Measurements from ENCODE around the gene LPIN3.

Gene LPIN3

DNA sequence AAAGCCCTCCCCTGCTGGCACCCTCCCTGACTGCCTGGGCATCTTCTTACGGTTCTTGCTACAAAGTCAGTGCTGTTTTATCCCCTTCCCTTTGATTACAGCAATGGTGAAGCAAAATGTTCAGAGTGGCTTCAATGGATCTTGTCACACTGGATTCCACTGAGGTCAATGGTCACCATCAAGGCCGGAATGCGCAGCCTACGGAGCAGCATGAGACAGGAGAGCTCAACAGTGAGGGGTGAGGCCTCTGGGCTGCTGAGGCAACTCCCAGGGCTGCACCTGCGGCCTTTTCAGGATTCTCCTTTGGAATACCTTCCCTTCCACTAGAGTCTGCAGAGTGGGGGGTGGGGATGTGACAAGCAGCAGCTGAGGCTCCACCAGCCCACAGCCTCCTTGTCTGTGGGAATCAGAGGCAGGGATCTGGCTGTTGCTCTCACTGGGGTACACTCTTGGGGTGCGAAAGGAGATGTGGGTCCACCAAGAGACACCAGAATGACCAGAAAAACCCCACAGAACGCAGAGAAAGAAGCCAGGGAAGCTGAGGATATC, 66.3 kb downstream of the LPIN3 start:
- no peak overlapping the region for H2BK5ac ChIP-seq (ENCODE audit: low read depth, low read length, poor library complexity)
- H2BK12ac ChIP-seq (ENCODE audit: low read length): no peak overlapping the region
- no peak overlapping the region for H3K9ac ChIP-seq (ENCODE audit: low read length)
- no peak overlapping the region for H3K14ac ChIP-seq (ENCODE audit: low read length)
- H3K9me3 ChIP-seq (ENCODE audit: insufficient read depth, low read depth, low read length): peaks cover 1% of the 10 kb centered on the region
- no peak overlapping the region for H3K23ac ChIP-seq (ENCODE audit: low read length)
- H3K18ac ChIP-seq (ENCODE audit: low read length): no peak overlapping the region
- H4K8ac ChIP-seq (ENCODE audit: low read depth, low read length): no peak overlapping the region
- H3K4me3 ChIP-seq (ENCODE audit: low read depth, low read length): no peak overlapping the region
- H2AFZ ChIP-seq (ENCODE audit: insufficient read depth, low read length, poor library complexity): no peak overlapping the region
- no peak overlapping the region for H3K27ac ChIP-seq (ENCODE audit: low read depth, low read length)
- no peaks in the 10 kb centered on the region for H3K79me1 ChIP-seq (ENCODE audit: low read length)
- no peak overlapping the region for H2AK5ac ChIP-seq (ENCODE audit: low read length)
- DNase-seq: peak; percentile 87 to 89
- WGBS (ENCODE audit: extremely low coverage, insufficient coverage, insufficient read length): no CpG with 5 or more reads among the region's 7 CpGs
- no peak overlapping the region for H4K12ac ChIP-seq (ENCODE audit: low read depth, low read length)
- no peaks in the 10 kb centered on the region for H3K79me2 ChIP-seq (ENCODE audit: control insufficient read depth, insufficient read depth, low read length, poor library complexity)
- no peak overlapping the region for H4K91ac ChIP-seq (ENCODE audit: low read depth, low read length)
- H3K36me3 ChIP-seq (ENCODE audit: control insufficient read depth in 1 of 2, insufficient read depth in 2 of 2, low read length in 2 of 2): peaks cover 24 to 56% of the 10 kb centered on the region in 2 experiments
- no peak overlapping the region for H3K4me2 ChIP-seq (ENCODE audit: low read length)
- H3K4ac ChIP-seq (ENCODE audit: low read depth, low read length): no peak overlapping the region
- no peaks in the 10 kb centered on the region for H3K27me3 ChIP-seq (ENCODE audit: insufficient read depth, low read length)
- no peak overlapping the region for H2BK120ac ChIP-seq (ENCODE audit: insufficient read depth, low read length, poor library complexity)
- H3K4me1 ChIP-seq (ENCODE audit: control insufficient read depth in 1 of 2, insufficient read depth in 2 of 2, low read length in 2 of 2): peaks cover 9 to 14% of the 10 kb centered on the region in 2 experiments

DNA sequence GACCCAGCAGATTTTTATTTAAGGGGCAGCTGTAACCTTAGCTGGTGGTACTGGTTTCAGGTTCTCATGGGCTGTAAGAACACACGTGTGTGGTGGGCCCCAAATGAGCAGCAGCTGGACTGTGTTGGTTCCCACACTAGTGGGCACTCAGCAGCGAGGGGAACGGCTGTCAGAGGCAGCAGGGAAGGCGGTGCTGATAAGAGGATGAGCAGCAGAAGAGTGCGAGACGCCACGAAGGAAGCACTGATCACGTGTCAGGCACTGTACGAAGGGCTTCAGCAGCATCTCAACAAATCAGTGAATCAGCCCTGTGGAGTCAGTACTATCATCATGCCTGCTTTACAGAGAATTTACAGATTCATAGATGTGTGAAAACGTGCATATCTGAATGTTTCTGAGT, 67.0 kb downstream of the LPIN3 start:
- Histone ChIP-seq H3K18ac (ENCODE audit: low read length) (no peak overlapping the region), H3K27ac (ENCODE audit: low read depth, low read length) (no peak overlapping the region), H3K4me3 (ENCODE audit: low read depth, low read length) (peak overlapping the region; percentile 61), H2AK5ac (ENCODE audit: low read length) (no peak overlapping the region), H2BK12ac (ENCODE audit: low read length) (no peak overlapping the region), H2AFZ (ENCODE audit: insufficient read depth, low read length, poor library complexity) (no peak overlapping the region), H3K4me1 (ENCODE audit: control insufficient read depth in 1 of 2, insufficient read depth in 2 of 2, low read length in 2 of 2) (peaks cover 14 to 20% of the 10 kb centered on the region in 2 experiments), H3K27me3 (ENCODE audit: insufficient read depth, low read length) (no peaks in the 10 kb centered on the region), H3K4ac (ENCODE audit: low read depth, low read length) (no peak overlapping the region), H4K91ac (ENCODE audit: low read depth, low read length) (no peak overlapping the region), H3K9ac (ENCODE audit: low read length) (no peak overlapping the region), H2BK120ac (ENCODE audit: insufficient read depth, low read length, poor library complexity) (no peak overlapping the region), H3K23ac (ENCODE audit: low read length) (no peak overlapping the region), H3K79me1 (ENCODE audit: low read length) (no peaks in the 10 kb centered on the region), H3K36me3 (ENCODE audit: control insufficient read depth in 1 of 2, insufficient read depth in 2 of 2, low read length in 2 of 2) (peaks cover 24 to 58% of the 10 kb centered on the region in 2 experiments), H3K79me2 (ENCODE audit: control insufficient read depth, insufficient read depth, low read length, poor library complexity) (no peaks in the 10 kb centered on the region), H3K9me3 (ENCODE audit: insufficient read depth, low read depth, low read length) (peaks cover 1% of the 10 kb centered on the region), H3K14ac (ENCODE audit: low read length) (peak overlapping the region; percentile 18), H4K12ac (ENCODE audit: low read depth, low read length) (no peak overlapping the region), H4K8ac (ENCODE audit: low read depth, low read length) (no peak overlapping the region), H3K4me2 (ENCODE audit: low read length) (no peak overlapping the region), H2BK5ac (ENCODE audit: low read depth, low read length, poor library complexity) (no peak overlapping the region)
- no peak for DNase-seq
- no CpG with 5 or more reads among the region's 10 CpGs for WGBS (ENCODE audit: extremely low coverage, insufficient coverage, insufficient read length)

DNA sequence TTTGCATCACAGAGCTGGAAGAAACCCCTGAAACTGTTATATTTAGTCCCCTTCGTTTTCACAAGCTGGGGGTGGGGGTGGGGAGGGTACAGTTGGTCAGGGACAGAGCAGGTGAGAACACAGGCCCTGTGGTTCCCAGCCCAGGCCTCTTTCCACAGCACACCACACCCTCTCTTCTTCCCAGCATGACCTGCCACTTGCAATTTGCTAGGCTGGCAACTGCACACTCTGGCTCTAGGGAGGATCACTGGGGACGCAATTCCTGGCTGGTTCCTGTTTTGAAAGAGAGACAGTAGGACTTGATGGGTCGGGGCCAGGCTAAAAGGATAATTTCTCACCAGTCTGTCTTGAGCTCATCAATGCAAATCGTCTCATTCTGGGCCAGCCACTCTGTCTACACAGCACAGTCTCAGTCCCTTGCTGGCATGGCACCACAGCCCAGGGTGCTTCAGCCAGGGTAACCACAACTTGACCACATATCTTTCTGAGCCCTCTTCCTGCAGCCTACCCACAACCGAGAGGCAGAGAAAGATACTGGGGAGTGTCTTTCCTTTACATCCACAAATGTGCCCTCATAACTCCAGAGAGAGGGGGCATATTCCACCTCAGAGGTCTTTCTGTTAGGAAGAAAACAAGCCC, 67.7 kb downstream of the LPIN3 start:
- H3K4me3 ChIP-seq (ENCODE audit: low read depth, low read length): no peak overlapping the region
- DNase-seq: no peak
- no peak overlapping the region for H3K9ac ChIP-seq (ENCODE audit: low read length)
- no peak overlapping the region for H3K23ac ChIP-seq (ENCODE audit: low read length)
- H2AFZ ChIP-seq (ENCODE audit: insufficient read depth, low read length, poor library complexity): no peak overlapping the region
- no peak overlapping the region for H3K4me2 ChIP-seq (ENCODE audit: low read length)
- H3K4ac ChIP-seq (ENCODE audit: low read depth, low read length): no peak overlapping the region
- no peak overlapping the region for H3K27ac ChIP-seq (ENCODE audit: low read depth, low read length)
- H3K4me1 ChIP-seq (ENCODE audit: control insufficient read depth in 1 of 2, insufficient read depth in 2 of 2, low read length in 2 of 2): peaks cover 16 to 21% of the 10 kb centered on the region in 2 experiments
- no peak overlapping the region for H4K8ac ChIP-seq (ENCODE audit: low read depth, low read length)
- H3K79me1 ChIP-seq (ENCODE audit: low read length): no peaks in the 10 kb centered on the region
- peaks cover 1% of the 10 kb centered on the region for H3K9me3 ChIP-seq (ENCODE audit: insufficient read depth, low read depth, low read length)
- no peak overlapping the region for H2BK5ac ChIP-seq (ENCODE audit: low read depth, low read length, poor library complexity)
- no peak overlapping the region for H3K18ac ChIP-seq (ENCODE audit: low read length)
- no peak overlapping the region for H2BK120ac ChIP-seq (ENCODE audit: insufficient read depth, low read length, poor library complexity)
- no peak overlapping the region for H2AK5ac ChIP-seq (ENCODE audit: low read length)
- no peak overlapping the region for H3K14ac ChIP-seq (ENCODE audit: low read length)
- no peaks in the 10 kb centered on the region for H3K27me3 ChIP-seq (ENCODE audit: insufficient read depth, low read length)
- no peak overlapping the region for H4K12ac ChIP-seq (ENCODE audit: low read depth, low read length)
- no CpG with 5 or more reads among the region's 5 CpGs for WGBS (ENCODE audit: extremely low coverage, insufficient coverage, insufficient read length)
- H4K91ac ChIP-seq (ENCODE audit: low read depth, low read length): no peak overlapping the region
- H3K36me3 ChIP-seq (ENCODE audit: control insufficient read depth in 1 of 2, insufficient read depth in 2 of 2, low read length in 2 of 2): peaks cover 26 to 59% of the 10 kb centered on the region in 2 experiments
- H3K79me2 ChIP-seq (ENCODE audit: control insufficient read depth, insufficient read depth, low read length, poor library complexity): no peaks in the 10 kb centered on the region
- no peak overlapping the region for H2BK12ac ChIP-seq (ENCODE audit: low read length)

DNA sequence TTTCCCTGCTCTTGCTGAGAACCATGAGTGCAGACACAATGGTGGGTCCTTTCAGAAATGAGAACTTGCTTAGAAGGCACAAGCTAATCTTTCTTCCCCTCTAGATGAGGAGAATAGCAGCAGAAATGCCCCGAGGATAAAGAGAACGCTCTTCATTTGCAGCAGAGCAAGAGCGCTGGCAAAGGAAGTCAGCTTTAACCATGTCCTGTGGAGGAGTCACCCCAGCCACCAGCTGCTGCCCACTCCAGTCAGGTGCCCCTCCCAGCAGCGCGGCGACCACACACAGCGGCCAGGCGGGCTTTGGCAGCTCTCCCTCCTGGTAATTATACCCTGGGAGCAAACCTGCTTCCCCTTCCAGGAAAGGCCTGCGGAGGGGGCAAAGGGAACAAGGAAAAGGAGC, 68.4 kb downstream of the LPIN3 start:
- Histone ChIP-seq H3K4me3 (ENCODE audit: low read depth, low read length) (no peak overlapping the region), H3K4ac (ENCODE audit: low read depth, low read length) (no peak overlapping the region), H2AK5ac (ENCODE audit: low read length) (no peak overlapping the region), H4K12ac (ENCODE audit: low read depth, low read length) (no peak overlapping the region), H2BK120ac (ENCODE audit: insufficient read depth, low read length, poor library complexity) (no peak overlapping the region), H3K4me1 (ENCODE audit: control insufficient read depth in 1 of 2, insufficient read depth in 2 of 2, low read length in 2 of 2) (peaks cover 18 to 24% of the 10 kb centered on the region in 2 experiments), H3K79me1 (ENCODE audit: low read length) (no peaks in the 10 kb centered on the region), H2AFZ (ENCODE audit: insufficient read depth, low read length, poor library complexity) (no peak overlapping the region), H4K8ac (ENCODE audit: low read depth, low read length) (no peak overlapping the region), H3K23ac (ENCODE audit: low read length) (no peak overlapping the region), H2BK12ac (ENCODE audit: low read length) (no peak overlapping the region), H3K18ac (ENCODE audit: low read length) (no peak overlapping the region), H3K4me2 (ENCODE audit: low read length) (no peak overlapping the region), H3K9me3 (ENCODE audit: insufficient read depth, low read depth, low read length) (peaks cover 1% of the 10 kb centered on the region), H3K27me3 (ENCODE audit: insufficient read depth, low read length) (no peaks in the 10 kb centered on the region), H3K36me3 (ENCODE audit: control insufficient read depth in 1 of 2, insufficient read depth in 2 of 2, low read length in 2 of 2) (peaks cover 26 to 63% of the 10 kb centered on the region in 2 experiments), H3K14ac (ENCODE audit: low read length) (no peak overlapping the region), H2BK5ac (ENCODE audit: low read depth, low read length, poor library complexity) (no peak overlapping the region), H3K27ac (ENCODE audit: low read depth, low read length) (no peak overlapping the region), H4K91ac (ENCODE audit: low read depth, low read length) (no peak overlapping the region), H3K79me2 (ENCODE audit: control insufficient read depth, insufficient read depth, low read length, poor library complexity) (no peaks in the 10 kb centered on the region), H3K9ac (ENCODE audit: low read length) (no peak overlapping the region)
- WGBS (ENCODE audit: extremely low coverage, insufficient coverage, insufficient read length): no CpG with 5 or more reads among the region's 9 CpGs
- DNase-seq: no peak

Data from trophoblast cell (in vitro differentiated cells and primary cell).